LNCAP (cell line): ENCODE results near the gene GATA6.

Source experiments
- CTCF ChIP-seq: fragments of 450-650 bp; IDR thresholded peaks from 2 replicates; pipeline ENCODE4 v1.5.1; 2017; ENCODE audit warnings: mild to moderate bottlenecking

GATA6 gene

DNA sequence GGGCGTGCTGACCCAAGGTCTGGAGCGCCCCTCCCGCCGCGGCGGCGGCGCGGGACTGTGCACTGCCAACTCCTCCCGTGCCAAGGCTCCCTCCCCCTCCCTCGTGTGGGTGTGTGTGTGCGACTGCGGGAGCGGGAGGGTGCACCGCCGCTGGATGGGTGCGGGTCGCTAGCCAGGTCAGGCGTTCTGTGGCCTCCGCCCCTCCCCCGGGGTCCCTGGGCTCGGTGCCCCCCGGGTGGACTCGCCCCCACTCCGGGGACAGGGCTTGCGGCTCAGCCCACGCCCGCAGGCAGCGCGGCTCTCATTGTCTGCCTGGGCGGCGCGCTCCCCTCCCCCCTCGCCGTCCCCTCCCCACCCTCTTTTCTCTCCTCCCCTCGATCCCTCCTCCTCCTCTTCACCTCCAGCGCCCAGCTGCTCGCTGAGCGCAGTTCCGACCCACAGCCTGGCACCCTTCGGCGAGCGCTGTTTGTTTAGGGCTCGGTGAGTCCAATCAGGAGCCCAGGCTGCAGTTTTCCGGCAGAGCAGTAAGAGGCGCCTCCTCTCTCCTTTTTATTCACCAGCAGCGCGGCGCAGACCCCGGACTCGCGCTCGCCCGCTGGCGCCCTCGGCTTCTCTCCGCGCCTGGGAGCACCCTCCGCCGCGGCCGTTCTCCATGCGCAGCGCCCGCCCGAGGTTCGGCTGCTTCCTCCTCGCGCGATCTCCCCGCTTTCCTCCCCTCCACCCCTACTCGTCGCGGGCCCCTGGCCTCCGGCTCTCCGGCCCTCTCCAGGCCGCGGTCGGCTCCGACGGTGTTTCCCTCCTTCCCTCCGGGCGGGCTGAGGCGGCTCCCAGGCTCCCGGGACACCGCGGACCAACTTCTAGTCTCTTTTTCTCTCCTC is at the start of gene GATA6:
Gene GATA6 (plus strand): TSS at position 579 of the 878 bp plus-strand sequence. CDS start 1,556 bp downstream, outside the sequence.
- peak; percentile 66 for TF ChIP-seq CTCF

GRCh38 chr18:22124970-22125369 is 44.4 kb upstream of the GATA6 start:
- TF ChIP-seq CTCF, result no peak

DNA sequence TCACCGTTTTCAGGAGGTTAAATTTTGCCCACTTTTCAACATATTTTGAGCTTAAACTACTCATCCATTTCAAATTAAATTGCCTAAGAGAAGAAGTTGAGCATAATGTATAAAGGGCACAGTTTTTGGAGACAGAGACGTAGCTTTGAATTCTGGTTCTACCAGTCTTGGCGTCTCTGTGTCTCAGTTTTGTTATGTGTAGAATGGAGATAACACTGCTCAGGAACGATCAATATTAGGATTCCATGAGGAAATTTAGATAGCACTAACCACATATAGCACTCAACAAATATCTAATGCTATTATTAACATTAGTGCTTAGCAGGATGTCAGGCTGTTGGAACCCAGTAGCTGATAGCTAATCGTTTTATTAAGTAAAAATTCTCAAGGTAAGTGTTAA is 40.4 kb upstream of the GATA6 start:
- no peak for TF ChIP-seq CTCF

DNA sequence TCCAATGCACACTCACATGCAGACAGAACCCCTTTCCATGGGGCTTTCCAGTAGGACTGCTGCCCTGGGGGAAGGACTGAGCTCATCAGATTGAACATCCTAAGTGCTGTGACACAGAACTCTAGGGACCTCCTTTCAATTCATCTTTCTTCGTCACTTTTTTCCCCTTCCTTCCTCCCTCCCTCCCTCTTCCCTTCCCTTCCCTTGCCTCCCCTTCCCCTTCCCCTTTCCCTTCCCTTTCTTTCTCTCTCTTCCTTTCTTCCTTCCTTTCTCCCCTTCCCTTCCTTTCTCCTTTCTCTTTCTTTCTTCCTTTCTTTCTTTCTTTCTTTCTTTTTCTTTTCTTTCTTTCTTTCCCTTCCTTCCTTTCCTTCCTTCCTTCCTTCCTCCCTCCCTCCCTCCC is 39.6 kb upstream of the GATA6 start:
- no peak for TF ChIP-seq CTCF

DNA sequence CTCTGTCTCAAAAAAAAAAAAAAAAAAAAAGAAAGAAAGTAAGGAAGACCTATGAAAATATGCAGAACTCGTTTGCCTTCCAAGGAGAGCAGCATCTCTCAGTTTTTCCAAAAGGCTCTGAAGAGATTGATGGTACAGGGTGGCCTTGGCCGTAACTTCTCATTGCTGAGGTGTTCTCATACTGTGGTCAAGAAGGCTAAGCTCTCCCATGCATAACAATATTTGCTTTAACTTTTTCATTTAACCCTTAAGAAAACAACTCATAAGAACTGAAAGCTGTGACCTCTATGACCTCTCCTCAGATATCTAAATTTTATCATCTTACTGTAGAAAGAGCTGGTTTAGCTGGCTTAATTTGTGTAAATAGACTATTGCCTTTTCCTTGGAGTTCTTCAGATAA is 37.1 kb upstream of the GATA6 start:
- TF ChIP-seq CTCF, result no peak

- no peak for TF ChIP-seq CTCF
These were observed 36.6 kb upstream of the GATA6 start for GRCh38 chr18:22132763-22133162.

DNA sequence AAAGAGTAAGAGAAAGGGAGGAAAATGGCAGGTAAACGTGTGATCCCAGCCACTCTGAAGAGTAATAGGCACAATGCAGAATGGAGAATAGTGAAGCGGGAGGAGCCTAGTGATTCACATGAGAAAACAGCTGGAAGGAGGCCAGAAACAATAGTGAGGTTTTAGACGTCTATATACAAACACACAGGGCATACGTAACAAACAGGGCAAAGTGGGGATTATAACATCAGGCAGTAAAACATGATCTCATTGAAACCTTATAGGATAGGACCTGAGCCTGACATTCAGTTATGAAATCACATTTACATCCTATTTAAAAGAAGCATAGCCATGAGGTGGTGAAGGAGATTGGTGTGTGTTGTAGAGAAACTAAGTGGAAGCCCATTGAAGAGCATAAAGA is 33.0 kb upstream of the GATA6 start:
- TF ChIP-seq CTCF, result no peak

- no peak for TF ChIP-seq CTCF
These were observed 28.2 kb upstream of the GATA6 start for GRCh38 chr18:22141211-22141610.
